HEK293T (cell line): ENCODE measurements around the gene XPO4.
A peak's percentile ranks its signal among the peaks of the same experiment; 100 is the strongest.

Experiments
- BHLHE40 ChIP-seq: fragments of 450-650 bp; IDR thresholded peaks from 2 replicates; pipeline ENCODE4 v1.6.1; 2016; ENCODE audit warnings: mild to moderate bottlenecking, moderate library complexity, borderline replicate concordance
- ELF4 ChIP-seq: fragments of 450-650 bp; IDR thresholded peaks from 2 replicates; pipeline ENCODE4 v1.6.1; 2017; ENCODE audit warnings: antibody characterized with exemption
- FOXA1 ChIP-seq: fragments of 450-650 bp; IDR thresholded peaks from 2 replicates; pipeline ENCODE4 v1.6.1; 2016; ENCODE audit warnings: mild to moderate bottlenecking
- FOXK2 ChIP-seq: fragments of 450-650 bp; IDR thresholded peaks from 2 replicates; pipeline ENCODE4 v1.6.1; 2016; ENCODE audit warnings: mild to moderate bottlenecking
- FOXM1 ChIP-seq: fragments of 450-650 bp; IDR thresholded peaks from 2 replicates; pipeline ENCODE4 v1.6.1; 2017; ENCODE audit warnings: mild to moderate bottlenecking, borderline replicate concordance
- L3MBTL2 ChIP-seq: fragments of 450-650 bp; conservative IDR thresholded peaks from 2 replicates; pipeline ENCODE4 v1.6.1; 2016; ENCODE audit warnings: mild to moderate bottlenecking
- LEF1 ChIP-seq: fragments of 450-650 bp; IDR thresholded peaks from 2 replicates; pipeline ENCODE4 v1.6.1; 2017; ENCODE audit warnings: mild to moderate bottlenecking, borderline replicate concordance
- NFRKB ChIP-seq: fragments of 450-650 bp; IDR thresholded peaks from 2 replicates; pipeline ENCODE4 v1.6.1; 2016; ENCODE audit warnings: mild to moderate bottlenecking, moderate library complexity
- SP1 ChIP-seq: fragments of 450-650 bp; IDR thresholded peaks from 2 replicates; pipeline ENCODE4 v1.6.1; 2017
- SUZ12 ChIP-seq: fragments of 450-650 bp; IDR thresholded peaks from 2 replicates; pipeline ENCODE4 v1.6.1; 2016; ENCODE audit warnings: mild to moderate bottlenecking
- ZNF384 ChIP-seq: fragments of 450-650 bp; IDR thresholded peaks from 2 replicates; pipeline ENCODE4 v1.6.1; 2016

DNA sequence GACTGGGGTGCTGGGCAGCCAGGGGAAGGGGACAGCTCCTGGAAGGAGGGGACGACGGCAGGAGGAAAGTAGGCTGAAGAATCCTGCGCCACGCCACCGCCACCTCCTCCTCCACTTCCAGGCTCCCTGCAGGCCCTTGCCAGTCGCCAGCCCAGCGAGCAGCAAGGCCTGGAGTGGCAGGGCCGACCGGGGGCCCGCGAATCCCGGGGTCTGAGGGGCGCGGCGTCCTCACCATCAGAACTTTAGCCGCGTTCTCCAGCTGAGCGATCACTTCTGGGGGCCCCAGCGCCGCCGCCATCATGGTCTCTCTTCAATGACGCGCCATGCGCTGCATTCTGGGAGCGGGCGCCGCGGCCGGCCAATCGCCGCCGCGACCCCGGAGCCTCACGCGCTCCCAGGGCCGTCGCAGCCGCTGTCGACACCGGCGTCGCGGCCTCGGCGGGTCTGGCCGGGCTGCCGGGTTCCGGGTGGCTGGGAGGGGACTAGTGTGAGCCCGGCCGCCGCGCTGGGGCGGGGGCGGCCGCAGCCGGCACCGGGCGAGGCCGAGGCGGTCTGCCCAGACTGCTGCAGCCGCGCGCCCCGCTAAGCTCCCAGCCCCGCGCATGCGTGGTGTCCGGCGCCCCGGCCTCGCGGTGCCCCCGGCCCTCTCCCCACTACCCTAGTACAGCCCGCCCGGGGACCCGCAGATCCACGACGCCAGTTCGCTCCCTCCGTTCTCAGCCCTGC lies at the start of gene XPO4:
- TF ChIP-seq ELF4 (0 out of 2 replicates have a peak, but pooled peaks have one; percentile 6), ZNF384 (no peak), NFRKB (no peak), L3MBTL2 (no peak), BHLHE40 (no peak), SP1 (no peak), FOXM1 (0 out of 2 replicates have a peak, but pooled peaks have one; percentile 15), FOXK2 (no peak), SUZ12 (no peak), FOXA1 (no peak), LEF1 (peak; percentile 39; the same call in 1 of the 2 replicates)
